Adrenal gland (tissue), 5 donors: ENCODE results near the gene SORBS1.

ENCODE experiments used
- POLR2A ChIP-seq, 2 donors: fragments of 450-650 bp; IDR thresholded peaks; one replicate each; pipeline ENCODE4 v1.6.1; 2017; ENCODE audit warnings: antibody characterized with exemption in 2 of 2, mild to moderate bottlenecking in 2 of 2, moderate library complexity in 1 of 2
- TF ChIP-seq, protein P1 (sequence below), 6 experiments: fragments of 450-650 bp in 4 of 6; fragments of 200-600 bp in 2 of 6; sonication (generic) in 1 of 6; IDR thresholded peaks; 1 replicate in 5 of 6; 2 replicates in 1 of 6; pipeline versions ENCODE4 v1.5.1 to v1.8.0; 2016 to 2021; ENCODE audit warnings: antibody characterized with exemption in 6 of 6, mild to moderate bottlenecking in 2 of 6, moderate library complexity in 1 of 6
- donor health status: DM: no; HTN: no; CAD: no.

DNA sequence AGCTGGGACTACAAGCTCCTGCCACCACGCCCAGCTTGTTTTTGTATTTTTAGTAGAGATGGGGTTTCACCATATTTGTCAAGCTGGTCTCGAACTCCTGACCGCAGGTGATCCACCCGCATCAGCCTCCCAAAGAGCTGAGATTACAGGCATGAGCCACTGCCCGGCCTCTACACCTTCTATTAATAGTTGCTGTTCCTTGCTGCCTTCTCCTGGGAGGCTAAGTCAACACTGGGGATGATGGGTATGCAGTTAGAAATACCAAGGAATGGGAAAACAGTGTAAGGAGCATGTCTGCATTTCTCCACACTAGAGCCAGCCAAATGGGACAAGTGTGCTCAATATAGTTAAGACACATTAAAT lies 173.1 kb downstream of the SORBS1 start:
- TF ChIP-seq, protein P1, sequence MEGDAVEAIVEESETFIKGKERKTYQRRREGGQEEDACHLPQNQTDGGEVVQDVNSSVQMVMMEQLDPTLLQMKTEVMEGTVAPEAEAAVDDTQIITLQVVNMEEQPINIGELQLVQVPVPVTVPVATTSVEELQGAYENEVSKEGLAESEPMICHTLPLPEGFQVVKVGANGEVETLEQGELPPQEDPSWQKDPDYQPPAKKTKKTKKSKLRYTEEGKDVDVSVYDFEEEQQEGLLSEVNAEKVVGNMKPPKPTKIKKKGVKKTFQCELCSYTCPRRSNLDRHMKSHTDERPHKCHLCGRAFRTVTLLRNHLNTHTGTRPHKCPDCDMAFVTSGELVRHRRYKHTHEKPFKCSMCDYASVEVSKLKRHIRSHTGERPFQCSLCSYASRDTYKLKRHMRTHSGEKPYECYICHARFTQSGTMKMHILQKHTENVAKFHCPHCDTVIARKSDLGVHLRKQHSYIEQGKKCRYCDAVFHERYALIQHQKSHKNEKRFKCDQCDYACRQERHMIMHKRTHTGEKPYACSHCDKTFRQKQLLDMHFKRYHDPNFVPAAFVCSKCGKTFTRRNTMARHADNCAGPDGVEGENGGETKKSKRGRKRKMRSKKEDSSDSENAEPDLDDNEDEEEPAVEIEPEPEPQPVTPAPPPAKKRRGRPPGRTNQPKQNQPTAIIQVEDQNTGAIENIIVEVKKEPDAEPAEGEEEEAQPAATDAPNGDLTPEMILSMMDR (IDR thresholded peaks at IDR 0.05) = no peak
- TF ChIP-seq POLR2A (IDR thresholded peaks at IDR 0.05) = no peak
